Measurements from ENCODE around the gene RGS14.

GRCh38 chr5:177349762-177350161 lies 8.0 kb upstream of the RGS14 start:
- TF ChIP-seq POLR2AphosphoS5 (IDR thresholded peaks at IDR 0.05; ENCODE audit: borderline replicate concordance, low read depth, low read length) (no peak), EZH2 (IDR thresholded peaks at IDR 0.05) (no peak), FOXP2 (optimal IDR thresholded peaks at IDR 0.05; ENCODE audit: control extremely low read depth, extremely low read length, insufficient read depth) (no peak)
